ENCODE results near the gene GRAP2.
"Not testable (repeated sequence)": the region's sequence is repeated elsewhere in the genome, so short reads cannot be mapped to it uniquely, and the experiment has no call there.

GRAP2 gene

DNA sequence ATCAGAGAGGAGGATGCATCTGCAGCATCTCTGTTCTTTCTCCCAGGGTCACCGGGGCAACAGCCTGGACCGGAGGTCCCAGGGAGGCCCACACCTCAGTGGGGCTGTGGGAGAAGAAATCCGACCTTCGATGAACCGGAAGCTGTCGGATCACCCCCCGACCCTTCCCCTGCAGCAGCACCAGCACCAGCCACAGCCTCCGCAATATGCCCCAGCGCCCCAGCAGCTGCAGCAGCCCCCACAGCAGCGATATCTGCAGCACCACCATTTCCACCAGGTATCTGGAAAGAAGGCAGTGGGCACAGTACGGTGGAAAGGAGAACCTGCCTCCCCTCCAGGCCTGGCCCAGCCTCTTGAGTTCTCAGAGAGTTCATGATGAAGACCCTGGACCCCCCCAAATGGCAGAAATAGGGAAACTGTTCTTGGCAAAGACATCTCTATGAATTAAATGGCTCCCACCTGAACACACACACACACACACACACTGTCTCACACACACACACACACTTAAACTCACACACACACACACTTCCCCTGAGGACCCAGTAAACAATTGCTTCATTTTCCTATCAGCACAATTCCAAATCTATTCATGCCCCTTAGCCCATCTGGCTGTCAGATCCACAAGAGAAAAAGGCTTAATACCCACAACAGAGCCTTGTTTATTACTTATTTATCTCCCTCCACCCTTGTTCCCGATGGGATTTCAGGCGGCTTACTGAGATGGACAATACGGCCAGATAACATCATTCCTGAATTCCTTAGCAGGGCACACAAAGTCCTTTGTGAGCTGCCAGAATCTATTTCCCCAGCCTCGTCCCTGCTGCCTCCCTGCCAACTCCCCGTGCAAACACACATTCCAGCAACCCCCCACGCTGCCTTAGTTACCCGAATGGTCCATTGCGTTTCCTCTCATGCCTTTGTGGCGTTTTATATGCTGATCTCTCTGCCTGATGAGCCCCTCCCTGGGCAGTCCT is 67.4 kb downstream of the GRAP2 start:
- DNase-seq, result no peak

GRCh38 chr22:39970742-39971141 is 69.9 kb downstream of the GRAP2 start:
- DNase-seq, result no peak

DNA sequence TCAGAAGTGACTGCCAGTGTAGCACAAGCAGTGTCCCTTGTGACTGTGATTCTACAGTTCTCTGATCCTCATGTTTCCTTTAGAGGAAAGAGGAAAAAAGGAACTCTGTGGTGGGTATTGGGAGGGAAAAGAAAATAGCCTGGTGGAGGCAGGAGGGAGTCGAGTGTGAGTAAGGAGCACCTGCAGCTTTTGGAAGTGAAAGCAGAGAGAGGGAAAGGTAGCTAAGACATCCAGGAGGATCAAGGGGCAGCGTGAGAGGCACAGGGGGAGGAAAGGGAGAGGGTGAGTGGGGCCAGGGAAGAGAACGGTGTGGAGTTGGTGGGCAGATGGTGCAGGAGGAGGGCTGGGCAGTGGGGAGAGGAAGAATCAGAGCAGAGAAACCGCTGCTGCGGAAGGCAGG is 71.8 kb downstream of the GRAP2 start:
- DNase-seq, result no peak

- DNase-seq, result no peak
Measured at GRCh38 chr22:39973656-39974055, 72.8 kb downstream of the GRAP2 start.

DNA sequence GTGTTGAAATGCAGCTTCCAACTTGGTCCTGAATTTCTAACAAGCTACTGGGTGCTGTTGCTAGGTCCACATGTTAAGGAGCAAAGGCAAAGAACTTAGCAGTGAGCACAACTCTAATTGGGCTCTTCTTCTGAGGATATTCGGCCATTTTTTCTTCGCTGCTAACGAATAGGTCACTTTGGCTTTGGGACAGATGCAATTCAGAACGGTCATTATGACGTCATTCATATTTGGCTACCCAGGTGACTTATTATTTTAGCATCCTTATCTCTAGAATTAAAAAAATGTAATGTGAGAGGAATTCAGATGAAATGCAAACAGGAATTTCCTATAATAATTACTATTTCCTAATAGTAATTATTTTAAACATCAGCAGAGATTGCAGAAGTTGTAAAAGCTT is 73.2 kb downstream of the GRAP2 start:
- DNase-seq, result no peak

- no peak for DNase-seq
Measured at GRCh38 chr22:39979048-39979447, 78.2 kb downstream of the GRAP2 start.

- no peak for DNase-seq
Measured at GRCh38 chr22:39979458-39979857, 78.6 kb downstream of the GRAP2 start.

- DNase-seq, result no peak
Measured at GRCh38 chr22:39980596-39980995, 79.7 kb downstream of the GRAP2 start.

- no peak for DNase-seq
Measured at GRCh38 chr22:39983346-39983745, 82.5 kb downstream of the GRAP2 start.

DNA sequence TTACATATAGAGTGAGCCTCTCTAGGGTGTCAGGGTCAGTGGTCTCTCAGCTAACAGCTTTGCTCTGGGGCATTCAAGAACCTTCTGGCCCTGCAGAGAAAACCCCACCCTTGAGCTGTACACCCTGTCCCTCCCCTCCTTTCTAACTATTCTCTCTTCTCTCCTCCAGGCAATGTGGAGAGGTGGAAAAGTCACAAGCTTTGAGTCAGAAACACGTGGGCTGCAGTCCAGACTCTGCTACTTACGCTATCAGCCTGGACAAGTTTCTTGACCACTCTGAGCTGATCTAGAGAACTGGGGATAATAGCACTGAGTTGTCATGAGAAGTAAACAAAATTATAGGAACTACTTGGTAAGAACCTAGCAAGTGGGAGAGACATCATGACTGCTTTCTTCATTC is 83.1 kb downstream of the GRAP2 start:
- no peak for DNase-seq

- no peak for DNase-seq
Measured at GRCh38 chr22:39984746-39985145, 83.9 kb downstream of the GRAP2 start.

DNA sequence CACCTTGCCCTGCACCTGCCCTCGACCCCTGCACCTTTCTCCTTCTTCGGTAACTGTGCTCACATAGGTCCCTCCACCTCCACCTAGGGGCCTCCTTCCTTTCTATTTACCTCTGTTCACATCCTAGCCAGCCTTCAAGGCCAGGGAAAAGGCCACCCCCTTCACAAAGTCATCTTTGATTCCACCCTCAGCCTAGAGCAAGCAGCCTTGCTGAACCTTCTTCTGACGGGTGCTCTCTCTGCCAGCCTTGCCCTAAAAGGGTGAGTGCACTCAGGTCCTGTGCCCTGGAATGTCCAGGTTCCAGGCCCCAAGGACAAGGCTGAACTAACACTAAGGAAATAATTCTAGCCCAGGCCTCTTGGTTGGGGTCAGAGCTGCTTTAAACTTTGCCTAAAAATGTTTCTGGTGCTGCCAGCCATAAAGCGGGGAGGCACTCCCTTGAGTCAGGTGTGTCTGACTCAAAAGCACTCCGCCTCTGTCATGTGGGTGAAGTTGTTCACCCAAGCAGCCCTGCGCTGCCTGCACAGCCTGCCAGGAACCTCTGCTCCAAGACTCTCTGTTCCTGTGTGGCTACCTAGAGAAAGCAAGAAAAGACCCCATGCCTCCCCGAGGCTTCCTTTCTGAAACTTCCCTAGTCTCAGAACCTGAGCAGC is 84.6 kb downstream of the GRAP2 start:
- DNase-seq, result no peak

DNA sequence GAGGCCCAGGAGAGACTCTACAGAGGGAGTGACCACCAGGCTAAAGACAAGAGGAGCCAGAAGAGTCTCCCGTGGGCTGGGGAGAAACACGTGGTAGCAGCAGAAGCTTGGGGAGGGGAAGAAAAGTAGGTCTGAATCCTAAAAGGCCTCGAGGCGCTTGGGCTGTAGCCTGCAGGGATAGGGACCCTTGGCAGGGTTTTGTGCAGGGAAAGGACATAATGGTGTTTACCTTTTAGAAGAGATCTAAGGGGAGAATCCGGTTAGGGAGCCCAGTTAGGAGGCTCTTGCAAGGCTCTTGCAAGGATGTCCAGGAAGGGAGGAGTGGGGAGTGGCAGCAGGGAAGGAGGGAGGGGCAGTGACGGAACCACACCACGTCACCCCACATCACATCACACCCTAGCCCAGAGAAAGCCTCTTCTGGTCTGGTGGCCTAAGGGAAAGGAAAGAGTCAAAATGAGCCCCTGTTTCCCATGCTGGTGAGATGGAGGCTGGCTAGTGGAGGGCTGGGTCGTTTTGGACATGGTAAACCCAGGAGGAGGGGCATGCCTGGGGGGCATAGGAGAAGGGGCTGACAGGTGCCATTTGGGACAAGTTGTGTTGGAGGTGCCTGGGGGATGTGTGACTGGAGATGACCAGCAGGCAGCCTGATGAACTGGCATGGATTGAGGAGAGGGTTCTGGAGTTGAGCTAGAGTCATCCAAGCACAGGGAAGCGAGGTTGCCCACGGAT is 87.7 kb downstream of the GRAP2 start:
- DNase-seq, result no peak

DNA sequence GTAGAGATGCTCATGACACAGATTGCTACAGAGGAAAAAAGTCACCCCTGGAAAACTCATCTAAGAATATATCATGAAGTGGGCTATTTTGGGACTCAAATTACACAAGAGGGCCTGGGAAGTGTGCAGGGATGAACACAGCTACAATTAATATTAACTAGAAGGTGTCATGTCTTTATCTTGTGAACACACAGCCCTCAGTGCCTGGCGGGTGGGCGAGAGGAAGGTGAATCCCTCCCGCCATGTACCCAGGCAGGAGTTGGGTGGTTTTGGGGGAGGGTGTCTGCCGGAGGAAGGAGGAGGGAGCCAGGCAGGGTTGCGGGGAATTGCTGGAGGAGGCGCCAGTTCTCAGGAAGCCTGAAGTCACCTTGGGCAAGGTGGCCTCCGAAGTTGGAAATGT is 88.7 kb downstream of the GRAP2 start:
- DNase-seq, result no peak

DNA sequence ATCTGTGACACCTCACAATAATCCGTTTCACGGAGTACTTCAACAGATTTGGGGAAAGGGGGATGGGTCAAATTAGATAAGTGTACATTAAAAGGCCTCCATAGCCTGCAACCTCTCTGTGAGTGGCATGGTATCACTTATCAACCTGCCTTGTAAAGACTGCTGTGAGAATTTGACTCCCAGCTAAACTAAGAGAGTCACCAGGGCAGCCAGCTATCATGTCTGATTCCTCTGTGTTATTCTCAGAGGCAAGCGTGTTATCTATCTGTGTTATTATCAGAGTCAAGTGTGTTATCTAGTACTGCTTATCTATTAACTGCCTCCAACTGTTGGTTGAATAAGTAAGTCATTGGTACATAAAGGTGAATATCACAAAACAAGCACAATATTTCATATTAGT is 89.8 kb downstream of the GRAP2 start:
- no peak for DNase-seq

DNA sequence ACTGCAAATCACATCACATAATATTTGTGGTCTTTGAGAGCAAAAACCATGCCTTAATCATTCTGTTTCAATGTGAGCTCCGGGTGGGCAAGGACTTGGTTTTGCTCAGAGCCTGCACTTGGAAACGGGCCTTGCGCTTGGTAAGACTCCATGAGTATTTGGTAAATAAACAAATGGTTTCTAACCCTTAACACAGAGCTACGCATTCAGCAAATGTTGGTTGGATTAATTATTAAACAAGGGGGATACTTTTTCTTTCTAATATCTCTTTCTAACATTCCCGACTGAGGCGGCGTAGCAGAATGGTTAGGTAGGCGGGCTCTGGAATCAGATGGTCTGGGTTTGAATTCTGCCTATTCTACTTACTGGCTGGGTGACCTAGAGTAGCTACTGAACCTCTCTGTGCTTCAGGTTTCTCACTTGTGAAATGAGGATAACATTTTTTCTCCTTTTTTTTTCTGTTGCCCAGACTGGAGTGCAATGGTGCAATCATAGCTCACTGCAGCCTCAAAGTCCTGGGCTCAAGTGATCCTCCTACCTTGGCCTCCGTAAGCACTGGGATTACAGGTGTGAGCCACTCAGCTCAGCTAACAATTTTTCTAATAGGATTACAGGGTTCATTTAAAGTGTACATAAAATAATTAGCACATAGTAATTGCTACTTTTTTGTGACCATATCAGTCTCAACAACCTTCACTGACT is 90.4 kb downstream of the GRAP2 start:
- no peak for DNase-seq

- DNase-seq, result no peak
Measured at GRCh38 chr22:39992088-39992826, 91.4 kb downstream of the GRAP2 start.

GRCh38 chr22:39992894-39993293 is 92.0 kb downstream of the GRAP2 start:
- not testable (repeated sequence) for DNase-seq

- no peak for DNase-seq
Measured at GRCh38 chr22:39994041-39994565, 93.2 kb downstream of the GRAP2 start.

GRCh38 chr22:39994566-39995392 is 93.9 kb downstream of the GRAP2 start, which contains the start of gene FAM83F:
FAM83F (plus strand) TSS chr22:39994954; CDS start chr22:39995043, 89 bp downstream.
- DNase-seq, result peak; percentile 62
